Measurements from ENCODE around the gene DYSF. TPM values are rescaled to one million over a fixed set of nuclear protein-coding genes. Genes with fewer than 3 reads are reported as not detected.

DYSF gene
- total RNA-seq, 4 donors from 2014 or later: 10.3 to 14.9 (median 14.4) TPM

DNA sequence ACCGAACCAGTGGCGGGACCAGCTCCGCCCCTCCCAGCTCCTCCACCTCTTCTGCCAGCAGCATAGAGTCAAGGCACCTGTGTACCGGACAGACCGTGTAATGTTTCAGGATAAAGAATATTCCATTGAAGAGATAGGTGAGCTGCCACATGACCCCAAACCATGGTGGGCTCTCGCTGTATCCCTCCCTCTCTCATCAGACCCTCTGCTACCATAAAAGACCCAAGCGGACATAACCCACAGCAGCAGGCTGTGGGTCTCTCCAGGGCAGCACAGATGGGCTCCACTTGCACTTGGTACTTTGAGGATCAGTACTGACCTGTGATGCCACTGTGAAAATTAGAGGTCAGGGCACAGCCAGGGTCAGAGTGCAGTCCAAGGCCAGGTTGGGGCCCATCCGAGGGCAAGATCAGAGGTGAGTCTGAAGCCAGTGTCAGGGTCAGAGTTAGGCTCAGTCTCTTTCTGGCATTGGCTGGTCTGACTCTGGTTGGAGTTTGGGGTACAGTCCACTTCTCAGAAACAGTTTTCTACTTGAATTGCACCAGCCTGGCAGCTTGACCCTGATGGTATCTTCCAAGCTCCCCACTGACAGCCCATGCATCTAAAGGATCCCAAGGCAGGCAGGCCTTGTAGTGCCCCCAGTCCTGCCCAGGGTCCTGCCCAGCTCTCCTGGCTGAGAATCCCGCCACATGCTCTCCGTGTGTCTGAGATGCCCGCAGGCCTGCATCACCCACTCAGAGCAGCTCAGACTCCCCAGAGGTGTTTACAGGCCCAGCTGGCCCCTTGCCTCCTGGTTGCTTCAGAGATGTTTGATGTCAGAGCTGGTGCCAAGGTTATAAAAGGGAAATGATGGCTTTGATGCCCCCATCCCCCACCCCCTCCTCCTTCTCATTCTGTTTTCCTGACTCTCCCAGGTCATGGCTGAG is 212.1 kb downstream of the DYSF start:
- no peak for DNase-seq
- H3K27ac ChIP-seq: no peak overlapping the region
- H3K9me3 ChIP-seq: no peaks in the 10 kb centered on the region
- H3K4me3 ChIP-seq (replicated peaks in 1 of 3): no peak overlapping the region
- WGBS, 2 donors: 92 to 93% methylated on average over 11 of the region's 11 CpGs
- no peaks in the 10 kb centered on the region for H3K36me3 ChIP-seq
- TF ChIP-seq CTCF (IDR thresholded peaks at IDR 0.05): no peak
- intact Hi-C loops (cut with DNase I): no loop called here
- H3K27me3 ChIP-seq: no peaks in the 10 kb centered on the region
- H3K4me1 ChIP-seq: no peaks in the 10 kb centered on the region

GRCh38 chr2:71666094-71666474 is 212.7 kb downstream of the DYSF start:
- H3K27ac ChIP-seq: no peak overlapping the region
- H3K4me3 ChIP-seq (replicated peaks in 1 of 3): no peak overlapping the region
- DNase-seq: no peak
- H3K9me3 ChIP-seq: no peaks in the 10 kb centered on the region
- H3K27me3 ChIP-seq: no peaks in the 10 kb centered on the region
- no peaks in the 10 kb centered on the region for H3K4me1 ChIP-seq
- intact Hi-C loops (cut with DNase I): no loop called here
- TF ChIP-seq POLR2A (IDR thresholded peaks at IDR 0.05): no peak
- no peak for TF ChIP-seq CTCF (IDR thresholded peaks at IDR 0.05)
- H3K36me3 ChIP-seq: no peaks in the 10 kb centered on the region
- WGBS, 2 donors: 94 to 100% methylated on average over 3 to 5 of the region's 5 CpGs

GRCh38 chr2:71667256-71668182 is 214.2 kb downstream of the DYSF start:
- Histone ChIP-seq H3K4me1 (no peaks in the 10 kb centered on the region), H3K4me3 (replicated peaks in 1 of 3) (no peak overlapping the region), H3K9me3 (no peaks in the 10 kb centered on the region), H3K36me3 (no peaks in the 10 kb centered on the region), H3K27me3 (no peaks in the 10 kb centered on the region), H3K27ac (no peak overlapping the region)
- intact Hi-C loops (cut with DNase I): no loop called here
- WGBS, 2 donors: 87 to 92% methylated on average over 12 to 15 of the region's 15 CpGs
- no peak for TF ChIP-seq CTCF (IDR thresholded peaks at IDR 0.05)
- TF ChIP-seq POLR2A (IDR thresholded peaks at IDR 0.05): no peak
- no peak for DNase-seq

DNA sequence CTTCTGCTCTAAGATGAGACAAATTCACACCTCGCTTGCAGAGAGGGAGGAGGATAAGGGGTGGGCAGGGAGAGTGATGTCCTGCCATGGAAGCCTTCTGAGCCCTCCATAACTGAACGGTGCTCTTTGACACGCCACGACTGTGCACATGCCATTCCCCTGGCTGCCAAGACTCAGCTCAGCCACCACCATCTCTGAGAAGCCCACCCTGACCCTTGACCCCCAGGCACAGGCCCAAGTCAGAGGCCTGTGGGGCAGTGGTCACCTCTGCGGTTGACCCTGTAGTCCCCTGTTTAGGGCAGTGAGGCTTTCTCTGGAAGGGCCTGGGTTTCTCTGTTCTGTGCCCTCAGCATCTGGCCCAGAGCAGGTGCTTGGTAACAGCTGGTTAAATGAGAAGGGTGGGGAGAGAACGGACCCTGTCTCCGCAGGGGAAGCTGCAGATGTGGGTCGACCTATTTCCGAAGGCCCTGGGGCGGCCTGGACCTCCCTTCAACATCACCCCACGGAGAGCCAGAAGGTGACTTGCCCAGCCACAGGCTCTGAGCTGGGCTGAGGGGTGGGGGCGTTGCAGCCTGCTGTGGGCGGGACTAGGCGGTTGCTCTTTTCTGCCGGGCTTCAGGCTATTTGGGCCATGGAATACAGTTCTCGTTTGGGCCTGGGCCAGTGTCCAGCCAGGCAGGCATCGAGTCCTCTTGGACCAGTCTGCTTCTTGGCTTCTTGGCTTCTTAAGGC is 215.1 kb downstream of the DYSF start:
- Histone ChIP-seq H3K27ac (no peak overlapping the region), H3K36me3 (no peaks in the 10 kb centered on the region), H3K27me3 (no peaks in the 10 kb centered on the region), H3K4me1 (peaks cover 0 to 6% of the 10 kb centered on the region in 2 donors), H3K4me3 (replicated peaks in 1 of 3) (no peak overlapping the region), H3K9me3 (no peaks in the 10 kb centered on the region)
- no peak for TF ChIP-seq POLR2A (IDR thresholded peaks at IDR 0.05)
- TF ChIP-seq CTCF (IDR thresholded peaks at IDR 0.05): no peak
- 85 to 88% methylated on average over 16 to 17 of the region's 17 CpGs for WGBS, 2 donors
- DNase-seq: no peak
- intact Hi-C loops (cut with DNase I): no loop called here
